LNCaP clone FGC (cell line): ENCODE measurements around the gene TNFRSF8.

Experiments
- DNase-seq: peaks from one replicate; pipeline ENCODE4 v3.0.0-alpha.2; 2011; ENCODE audit warnings: low read depth
- H3K4me3 ChIP-seq: 2 replicates; pipeline ENCODE4 v1.5.1; 2011; ENCODE audit warnings: mild to moderate bottlenecking, low read depth, low read length, control low read depth
- TF ChIP-seq, protein P1 (sequence below): IDR thresholded peaks from 2 replicates; pipeline ENCODE4 v1.5.1; 2012; ENCODE audit warnings: mild to moderate bottlenecking; ENCODE audit not compliant: control insufficient read depth, insufficient read depth; ENCODE audit errors: extremely low read depth

The TNFRSF8 gene

DNA sequence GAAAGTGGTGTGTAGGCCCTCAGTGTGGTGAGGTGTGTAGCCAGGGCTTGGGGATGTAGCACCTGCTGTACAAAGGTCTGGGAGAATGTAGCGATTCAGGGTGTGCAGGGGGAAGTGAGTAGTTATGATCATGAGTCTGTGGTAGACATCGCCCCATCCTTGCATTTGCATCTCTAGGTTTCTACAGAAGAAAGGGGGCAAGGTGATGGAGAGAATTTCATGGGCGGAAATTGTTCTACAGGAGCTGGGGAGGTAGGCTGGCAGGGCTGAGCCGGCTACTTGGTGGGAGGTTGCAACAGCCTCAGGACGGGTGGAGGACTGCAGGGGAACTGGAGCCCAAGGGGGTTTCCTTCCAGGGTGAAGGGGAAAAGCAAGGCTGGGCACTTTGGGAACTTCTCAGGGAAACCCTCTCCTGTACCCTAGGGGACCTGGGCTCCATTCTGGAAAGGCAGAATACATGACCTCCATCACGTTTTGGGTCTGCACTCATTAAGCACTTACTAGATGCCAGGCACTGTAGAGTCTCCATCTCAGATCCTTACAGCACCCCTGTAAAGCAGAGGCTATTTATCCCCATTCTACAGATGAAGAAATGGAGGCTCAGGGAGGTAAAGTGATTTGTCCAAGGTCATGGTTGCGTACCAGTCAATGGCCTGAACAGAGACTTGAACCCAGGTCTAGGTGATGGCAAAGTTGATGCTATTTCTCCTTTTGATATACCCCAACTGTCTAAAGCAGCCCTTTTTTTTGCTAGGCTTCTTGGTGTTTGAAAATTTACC is 89.2 kb downstream of the TNFRSF8 start:
- H3K4me3 ChIP-seq = no peak overlapping the region
- DNase-seq = no peak
- TF ChIP-seq, protein P1, sequence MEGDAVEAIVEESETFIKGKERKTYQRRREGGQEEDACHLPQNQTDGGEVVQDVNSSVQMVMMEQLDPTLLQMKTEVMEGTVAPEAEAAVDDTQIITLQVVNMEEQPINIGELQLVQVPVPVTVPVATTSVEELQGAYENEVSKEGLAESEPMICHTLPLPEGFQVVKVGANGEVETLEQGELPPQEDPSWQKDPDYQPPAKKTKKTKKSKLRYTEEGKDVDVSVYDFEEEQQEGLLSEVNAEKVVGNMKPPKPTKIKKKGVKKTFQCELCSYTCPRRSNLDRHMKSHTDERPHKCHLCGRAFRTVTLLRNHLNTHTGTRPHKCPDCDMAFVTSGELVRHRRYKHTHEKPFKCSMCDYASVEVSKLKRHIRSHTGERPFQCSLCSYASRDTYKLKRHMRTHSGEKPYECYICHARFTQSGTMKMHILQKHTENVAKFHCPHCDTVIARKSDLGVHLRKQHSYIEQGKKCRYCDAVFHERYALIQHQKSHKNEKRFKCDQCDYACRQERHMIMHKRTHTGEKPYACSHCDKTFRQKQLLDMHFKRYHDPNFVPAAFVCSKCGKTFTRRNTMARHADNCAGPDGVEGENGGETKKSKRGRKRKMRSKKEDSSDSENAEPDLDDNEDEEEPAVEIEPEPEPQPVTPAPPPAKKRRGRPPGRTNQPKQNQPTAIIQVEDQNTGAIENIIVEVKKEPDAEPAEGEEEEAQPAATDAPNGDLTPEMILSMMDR = no peak

DNA sequence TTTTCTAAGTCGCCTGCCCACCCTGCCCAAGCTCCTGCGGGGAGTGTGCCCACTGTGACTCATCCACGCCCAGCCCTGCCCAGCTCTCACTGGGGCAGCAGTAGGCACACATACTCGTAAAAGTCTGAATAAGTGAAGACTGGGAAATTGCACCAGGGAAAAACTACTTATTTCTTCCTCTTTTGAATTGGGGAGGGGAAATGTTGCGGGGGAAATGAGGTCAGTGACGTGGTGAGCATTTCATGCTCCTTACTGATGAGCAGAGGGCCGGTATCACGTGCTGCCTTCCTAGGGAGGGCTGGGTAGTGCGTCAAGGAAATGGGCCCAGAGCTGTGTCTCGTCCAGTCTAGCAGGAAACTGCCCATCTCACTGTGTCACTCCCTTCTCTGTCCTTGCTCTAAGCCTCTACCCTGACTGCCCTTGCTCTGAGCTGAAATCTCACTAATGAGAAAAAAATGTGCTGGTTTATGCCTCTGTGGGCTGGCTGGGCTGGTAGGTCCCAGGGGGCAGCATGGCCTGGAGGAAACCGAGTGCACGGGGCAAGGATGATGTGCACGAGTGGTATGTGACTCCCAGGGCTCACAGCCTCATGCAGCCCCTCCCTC is 90.2 kb downstream of the TNFRSF8 start:
- no peak overlapping the region for H3K4me3 ChIP-seq
- no peak for DNase-seq
- TF ChIP-seq, protein P1 = no peak

DNA sequence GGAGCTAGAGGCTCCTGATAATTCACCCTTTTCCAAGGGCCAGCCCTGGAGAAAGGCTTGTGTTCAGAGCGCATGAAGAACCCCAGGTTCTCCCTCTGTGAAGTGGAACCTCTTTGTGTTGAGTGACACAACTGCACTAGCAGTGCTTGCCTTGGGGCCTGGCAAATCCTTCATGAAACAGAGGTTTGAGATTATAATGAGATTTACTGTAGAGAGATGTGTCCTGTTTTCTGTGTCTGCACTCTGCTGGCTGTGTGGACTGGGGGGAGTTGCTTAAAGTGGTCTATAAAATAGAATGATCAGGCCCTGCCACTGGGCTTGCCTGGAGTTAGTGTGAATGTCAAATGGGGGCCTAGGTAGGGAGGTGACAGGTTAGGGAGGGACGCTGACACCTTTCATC is 92.2 kb downstream of the TNFRSF8 start:
- TF ChIP-seq, protein P1 = no peak
- H3K4me3 ChIP-seq = no peak overlapping the region
- no peak for DNase-seq

DNA sequence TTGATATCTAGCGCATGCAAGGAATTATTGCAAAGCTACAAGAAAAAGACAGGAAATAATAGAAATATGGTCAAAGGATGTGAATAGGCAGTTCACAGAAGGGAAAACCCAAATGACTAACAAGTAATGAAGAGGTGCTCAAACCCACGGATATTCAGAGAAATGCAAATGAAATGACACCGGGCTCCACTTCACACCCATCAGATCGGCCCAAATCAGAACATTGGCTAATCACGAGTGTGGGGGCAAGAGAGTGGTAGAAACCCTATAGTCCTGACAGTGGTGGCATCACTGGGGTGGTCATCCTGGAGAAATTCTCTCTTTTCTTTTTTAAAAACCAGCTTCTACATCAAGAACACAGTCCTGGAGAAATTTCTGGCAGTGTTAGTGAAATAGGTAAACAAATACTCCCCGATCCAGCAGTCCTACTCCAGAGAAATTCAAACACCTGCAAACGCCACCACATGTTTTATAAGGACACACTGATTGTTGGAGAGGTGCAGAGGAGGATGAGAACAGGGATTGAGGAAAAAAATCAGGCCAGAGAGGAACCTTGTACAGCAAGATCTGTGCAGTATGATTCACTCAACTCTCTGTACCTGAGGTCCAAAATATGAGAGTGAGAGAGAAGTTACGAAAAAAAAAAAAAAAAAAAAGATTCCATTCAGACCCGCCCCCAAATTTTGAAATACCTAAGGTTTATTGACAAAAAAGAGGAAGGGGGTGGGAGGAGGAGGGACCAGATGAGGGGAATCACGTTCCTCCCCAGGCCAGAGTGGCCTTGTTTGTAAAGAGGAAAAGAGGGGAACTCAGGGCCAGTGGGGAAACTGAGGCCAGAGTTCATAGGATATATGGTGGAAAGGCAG is 94.5 kb downstream of the TNFRSF8 start:
- peak; percentile 34 for DNase-seq
- H3K4me3 ChIP-seq = no peak overlapping the region
- TF ChIP-seq, protein P1 = no peak

DNA sequence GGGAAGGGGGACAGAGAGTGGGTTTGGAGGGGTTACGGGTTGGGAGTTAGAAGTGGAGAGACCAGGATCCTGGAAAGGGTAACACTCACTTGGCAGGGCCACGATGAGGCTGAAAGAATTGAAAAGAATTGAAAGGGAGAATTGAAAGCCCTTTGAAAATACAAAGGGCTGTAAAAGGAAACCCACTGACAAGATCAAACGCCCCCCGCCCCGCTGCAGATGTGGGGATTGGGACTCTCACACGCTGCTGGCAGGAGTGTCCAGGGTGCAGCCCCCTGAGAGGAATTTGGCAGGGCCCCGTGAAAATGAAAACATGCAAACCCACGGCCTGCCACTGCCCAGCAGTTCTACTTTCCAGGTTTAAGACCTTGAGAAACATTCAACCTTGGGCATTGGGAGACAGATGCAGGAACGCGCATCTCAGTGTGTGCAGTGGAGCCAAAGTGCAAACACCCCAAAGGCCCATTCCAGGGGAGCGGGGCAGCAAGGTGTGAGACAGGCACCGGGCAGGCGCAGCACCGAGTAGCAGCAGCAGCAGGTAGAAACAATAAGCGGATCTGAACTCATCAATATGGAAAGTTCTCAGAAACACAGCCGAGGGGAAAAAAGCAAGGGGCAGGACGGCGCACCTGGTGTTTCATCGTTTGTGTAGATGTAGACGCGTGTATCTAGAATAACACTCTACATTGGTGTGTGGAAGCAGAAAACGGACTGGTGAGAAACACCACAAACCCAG is 95.4 kb downstream of the TNFRSF8 start:
- DNase-seq = no peak
- no peak overlapping the region for H3K4me3 ChIP-seq

DNA sequence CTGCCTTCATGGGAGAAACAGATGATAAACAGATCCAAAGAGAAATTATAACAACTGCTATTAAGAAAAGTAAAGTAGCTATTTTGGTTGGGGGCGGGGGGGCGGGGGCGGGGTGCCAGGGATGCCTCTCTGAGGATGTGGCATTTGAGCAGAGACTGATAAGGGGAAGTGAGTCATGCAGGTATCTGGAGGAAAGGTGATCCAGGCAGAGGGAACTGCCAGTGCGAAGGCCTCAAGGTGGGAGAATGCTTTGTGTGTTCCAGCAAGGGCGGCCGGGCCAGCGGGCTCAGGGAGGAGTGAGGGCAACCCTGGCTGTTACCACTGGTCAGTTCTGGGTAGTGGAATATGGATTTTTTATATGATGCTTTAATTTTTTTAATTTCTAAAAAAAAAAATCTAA is 96.7 kb downstream of the TNFRSF8 start:
- DNase-seq = no peak
- H3K4me3 ChIP-seq = no peak overlapping the region
- TF ChIP-seq, protein P1 = no peak

More for the DNA sequence above, 95.4 kb downstream of the TNFRSF8 start:
- TF ChIP-seq, protein P1 = no peak
